ENCODE data around the gene SERBP1.
"Not testable (repeated sequence)": the region's sequence is repeated elsewhere in the genome, so short reads cannot be mapped to it uniquely, and the experiment has no call there.

SERBP1 gene

DNA sequence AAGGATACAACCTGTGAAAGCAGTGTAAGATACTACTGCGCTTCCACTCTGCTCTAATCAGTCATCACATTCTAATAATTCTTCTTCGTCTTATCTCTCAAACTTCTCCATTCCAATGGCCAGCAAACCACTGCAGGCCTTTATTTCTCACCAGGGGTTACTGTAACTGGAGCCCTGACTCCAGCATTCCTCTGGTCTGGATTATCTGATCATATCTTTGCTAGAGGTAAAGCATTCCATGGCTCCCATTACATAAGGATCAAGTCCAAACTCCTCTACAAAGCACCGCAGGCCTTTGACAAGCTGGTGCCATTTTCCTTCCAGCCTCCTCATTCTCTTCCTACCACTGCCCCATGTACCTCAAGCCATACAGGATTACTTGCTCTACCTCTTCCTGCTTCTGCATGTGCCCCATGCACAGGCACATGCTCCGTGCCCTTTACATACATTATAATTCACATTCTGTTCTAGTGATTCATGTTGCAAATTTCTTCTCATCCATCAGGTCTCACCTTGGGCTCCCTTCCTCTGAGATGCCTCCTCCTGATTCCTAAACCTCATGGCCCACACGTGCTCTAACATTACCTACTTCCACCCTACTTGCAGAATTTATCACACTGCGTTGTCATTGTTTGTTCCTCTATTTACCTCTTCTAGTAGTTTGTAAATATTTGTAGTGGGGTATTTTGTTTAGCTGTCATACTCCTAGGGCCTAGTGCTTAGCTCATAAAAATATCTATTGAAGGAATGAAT is 9.3 kb upstream of the SERBP1 start:
- DNase-seq = no peak

GRCh38 chr1:67437961-67438360 is 7.8 kb upstream of the SERBP1 start:
- DNase-seq = no peak

GRCh38 chr1:67436511-67437055 is 6.4 kb upstream of the SERBP1 start:
- DNase-seq = no peak

GRCh38 chr1:67434491-67434890 is 4.3 kb upstream of the SERBP1 start:
- DNase-seq = no peak

DNA sequence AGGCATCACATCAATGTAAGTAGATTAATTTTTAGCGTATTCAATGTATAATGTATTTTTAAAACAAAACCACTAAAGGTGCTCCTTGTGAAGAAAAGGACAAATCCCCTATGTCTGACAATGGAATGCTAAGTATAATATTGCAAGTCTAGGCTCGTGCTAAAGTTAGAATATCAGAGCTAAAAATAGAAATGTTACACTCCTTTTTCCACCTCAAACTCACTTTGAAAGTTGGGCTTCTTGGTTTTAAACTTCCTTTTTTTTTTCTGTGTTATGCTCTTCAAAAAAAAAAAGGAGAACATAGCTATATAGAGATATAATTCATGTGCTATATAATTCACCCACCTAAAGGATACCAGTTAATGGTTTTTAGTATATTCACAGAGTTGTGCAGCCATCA is 3.6 kb upstream of the SERBP1 start:
- DNase-seq = no peak

DNA sequence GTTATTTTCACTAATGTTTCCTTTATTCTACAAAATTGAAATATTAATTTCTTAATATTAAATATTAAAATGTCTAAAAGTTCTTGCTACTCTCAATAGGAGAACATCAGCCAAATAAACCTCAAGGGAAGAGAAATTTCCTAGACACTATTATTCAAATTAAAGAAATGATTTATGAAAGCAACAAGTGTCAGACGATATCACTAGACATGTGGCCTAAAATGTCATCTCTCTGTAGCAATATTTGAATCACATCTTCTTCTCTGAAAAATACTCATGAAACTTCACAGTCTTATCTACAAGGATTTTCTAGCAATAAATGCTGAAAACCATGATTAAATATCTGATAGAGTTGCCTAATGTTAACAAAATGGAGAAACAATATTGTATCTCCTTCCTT is 2.5 kb upstream of the SERBP1 start:
- no peak for DNase-seq

DNA sequence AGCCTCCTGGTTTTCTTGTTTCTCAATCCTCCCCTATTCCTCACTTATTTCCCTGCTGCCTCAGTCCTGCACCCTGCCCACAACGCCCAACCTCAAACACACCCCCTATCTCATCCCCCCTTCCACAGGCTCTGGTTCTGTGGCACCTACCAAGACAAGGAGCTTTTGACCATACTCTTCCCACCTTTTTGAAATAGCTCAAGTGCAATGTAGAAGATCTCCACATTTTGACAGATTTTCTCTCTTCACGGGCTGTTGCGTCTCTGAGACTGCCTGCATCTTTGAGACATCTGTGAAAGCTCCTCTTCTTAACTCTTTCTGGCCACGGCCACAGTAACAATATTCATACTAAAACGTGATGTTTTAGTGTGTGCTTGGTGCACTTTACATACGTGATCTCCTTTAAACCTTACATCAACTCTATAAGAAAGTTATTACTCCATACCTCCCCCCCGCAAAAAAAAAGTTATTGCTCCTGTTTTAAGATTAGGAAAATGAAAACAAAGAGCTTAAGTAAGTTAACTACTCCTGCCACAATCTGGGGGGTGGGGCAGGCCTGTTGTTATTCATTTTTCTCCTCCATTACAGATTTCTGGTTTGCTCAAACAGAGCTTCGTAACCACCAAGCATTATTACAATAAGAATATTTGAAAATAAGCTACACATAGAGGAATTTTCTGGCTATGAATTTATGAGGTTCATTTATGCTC is 1.8 kb upstream of the SERBP1 start:
- no peak for DNase-seq

DNA sequence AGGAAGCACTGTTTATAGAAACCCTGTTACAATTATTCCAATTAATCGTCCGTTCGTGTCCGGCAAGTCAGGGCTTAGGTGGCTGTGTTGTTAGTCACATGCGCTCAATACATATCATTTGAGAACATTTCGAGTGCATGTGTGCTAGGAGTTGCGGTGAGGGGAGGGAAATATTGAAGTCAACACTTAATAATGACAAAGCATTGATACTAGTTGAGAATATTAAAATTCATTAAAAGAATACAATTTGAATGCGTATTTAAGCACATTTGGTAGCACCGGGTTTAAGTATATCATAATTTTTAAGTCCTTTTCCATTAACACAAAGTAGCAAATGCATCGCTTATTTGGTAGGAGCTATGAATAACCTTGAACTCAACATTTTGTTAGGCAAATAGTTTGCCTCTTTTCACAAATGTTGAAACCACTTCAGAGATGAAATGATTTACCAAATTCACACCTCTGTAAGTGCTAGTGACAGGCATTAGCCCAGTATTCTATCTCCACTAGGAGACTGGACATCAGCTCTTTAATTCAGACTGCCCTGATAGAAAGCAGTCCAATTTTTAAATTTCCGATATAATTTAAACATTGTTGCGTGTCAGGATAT is 1.1 kb upstream of the SERBP1 start:
- no peak for DNase-seq

- DNase-seq = peak; percentile 12
These were observed 459 bp downstream of the SERBP1 start for GRCh38 chr1:67429528-67430357.

- DNase-seq = peak; percentile 9
These were observed 1.1 kb downstream of the SERBP1 start for GRCh38 chr1:67429011-67429527.

DNA sequence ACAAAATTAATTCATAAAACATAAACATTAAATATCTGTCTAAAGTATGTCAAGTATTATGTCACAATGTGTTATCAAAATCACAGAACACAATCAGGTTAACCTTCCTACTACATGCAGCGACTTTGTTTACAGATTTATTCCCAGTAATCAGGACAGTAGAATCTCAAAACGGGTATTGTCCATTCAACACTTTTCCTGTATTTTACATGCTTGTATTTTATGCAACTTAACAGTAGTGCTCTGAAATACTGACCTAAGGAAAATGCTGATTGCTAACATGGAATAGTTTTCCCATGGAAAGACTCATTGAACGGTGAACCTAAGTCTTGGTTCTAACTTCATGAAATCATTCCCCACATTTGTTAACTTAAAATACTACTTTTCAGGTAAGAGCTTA is 2.3 kb downstream of the SERBP1 start:
- DNase-seq = no peak

DNA sequence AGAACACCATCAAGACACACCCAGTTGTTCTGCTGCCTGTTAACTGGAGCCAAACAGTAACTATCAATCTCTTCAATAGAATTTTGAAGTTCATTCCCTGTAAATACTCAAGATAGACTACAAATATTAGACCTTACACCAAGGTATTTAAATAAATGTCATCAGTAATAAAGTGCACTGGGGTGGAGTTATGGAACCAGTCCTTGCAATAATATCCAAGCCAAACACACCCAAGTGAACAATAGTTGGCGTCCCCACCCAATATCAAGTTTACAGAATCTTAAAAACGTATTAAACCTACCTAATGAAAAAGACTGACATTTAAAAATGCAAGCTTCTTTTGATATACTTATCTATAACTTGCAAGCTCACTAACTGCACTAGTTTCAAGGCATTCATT is 2.7 kb downstream of the SERBP1 start:
- DNase-seq = no peak

- DNase-seq = no peak
These were observed 9.2 kb downstream of the SERBP1 start for GRCh38 chr1:67420835-67421492.

GRCh38 chr1:67418839-67419586 is 11.2 kb downstream of the SERBP1 start:
- no peak for DNase-seq

- not testable (repeated sequence) for DNase-seq
These were observed 12.5 kb downstream of the SERBP1 start for GRCh38 chr1:67417733-67418132.

- no peak for DNase-seq
These were observed 15.2 kb downstream of the SERBP1 start for GRCh38 chr1:67415041-67415440.

DNA sequence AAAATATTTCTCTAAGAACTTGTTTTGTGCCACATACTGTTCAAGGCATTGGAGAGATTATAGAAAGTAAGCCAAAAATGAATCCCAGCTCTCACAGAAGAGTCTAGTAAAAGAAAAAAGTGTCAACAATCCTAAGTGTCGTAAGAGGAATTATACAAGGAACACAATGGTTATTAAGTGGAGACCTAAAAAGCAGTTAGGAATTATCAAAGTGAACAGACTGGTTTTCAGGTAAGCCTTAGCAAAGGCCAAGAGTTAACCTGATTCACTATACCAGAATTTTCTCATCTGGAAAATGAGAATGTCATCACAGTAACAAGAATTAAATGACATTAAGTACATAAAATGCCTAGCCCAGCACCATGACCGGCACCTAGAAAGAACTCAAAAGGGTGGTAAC is 15.6 kb downstream of the SERBP1 start:
- DNase-seq = no peak

DNA sequence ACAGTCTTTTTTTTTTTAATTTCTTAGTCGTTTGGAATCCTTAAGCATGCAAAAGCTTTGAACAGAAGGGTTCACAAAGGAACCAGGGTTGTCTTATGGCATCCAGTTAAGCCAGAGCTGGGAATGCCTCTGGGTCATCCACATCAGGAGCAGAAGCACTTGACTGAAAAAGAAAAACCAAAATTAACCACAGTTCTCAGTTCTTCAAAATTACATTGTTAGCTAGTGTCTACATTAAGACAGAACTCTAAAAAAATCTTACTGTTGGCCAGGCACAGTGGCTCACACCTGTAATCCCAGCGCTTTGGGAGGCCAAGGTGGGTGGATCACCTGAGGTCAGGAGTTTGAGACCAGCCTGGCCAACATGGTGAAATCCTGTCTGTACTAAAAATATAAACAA is 17.1 kb downstream of the SERBP1 start:
- DNase-seq = not testable (repeated sequence)

DNA sequence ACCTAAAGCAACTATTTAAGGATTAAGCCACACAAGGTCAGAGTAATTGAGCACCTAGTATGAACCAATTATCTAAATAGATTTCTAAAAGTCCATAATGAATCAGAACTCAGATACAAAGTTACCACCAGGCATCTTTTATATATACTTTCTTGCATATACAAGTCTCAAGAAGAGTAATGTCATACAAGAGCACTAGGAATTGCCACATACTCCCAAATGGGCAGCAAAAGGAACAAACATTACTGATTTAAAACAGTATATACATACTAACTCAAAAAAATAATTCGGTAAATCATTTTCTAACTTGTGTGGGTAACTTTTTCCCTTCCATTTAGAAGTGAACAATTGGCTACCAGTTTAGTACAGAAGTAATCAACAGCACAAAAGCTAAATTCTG is 22.1 kb downstream of the SERBP1 start:
- DNase-seq = no peak

GRCh38 chr1:67407498-67407897 is 22.7 kb downstream of the SERBP1 start:
- no peak for DNase-seq

Measured in effector CD4-positive, alpha-beta T cell (primary cell).